ENCODE results near the gene MUC6. TPM values are rescaled to one million over a fixed set of nuclear protein-coding genes. Genes with fewer than 3 reads are reported as not detected.

The MUC6 gene
- total and polyA plus RNA-seq, 9 of the 15 experiments (the other 6 are each of a cell fraction or from before 2014, with no cell fraction given) = not detected

GRCh38 chr11:1050581-1051355 lies 14.2 kb upstream of the MUC6 start (continued):
- TF ChIP-seq STAG1 (CRISPR knock-in tag; IDR thresholded peaks at IDR 0.05; ENCODE audit: borderline replicate concordance) (peak; percentile 96), MYNN (IDR thresholded peaks at IDR 0.05) (peak; percentile 37; the same call in 1 of the 2 replicates), MYNN (CRISPR knock-in tag; IDR thresholded peaks at IDR 0.05) (no peak), RB1 (IDR thresholded peaks at IDR 0.05; ENCODE audit: low read depth) (peak; percentile 47; the same call in 1 of the 2 replicates), KDM1A (IDR thresholded peaks at IDR 0.05) (peak in 1 of 2 experiments; percentile 49; a peak in 1 of 4 replicates), ARID2 (IDR thresholded peaks at IDR 0.05) (peak; percentile 79), ZSCAN29 (IDR thresholded peaks at IDR 0.05) (no peak), TFE3 (CRISPR knock-in tag; IDR thresholded peaks at IDR 0.05) (no peak)
- TF ChIP-seq, protein P1, sequence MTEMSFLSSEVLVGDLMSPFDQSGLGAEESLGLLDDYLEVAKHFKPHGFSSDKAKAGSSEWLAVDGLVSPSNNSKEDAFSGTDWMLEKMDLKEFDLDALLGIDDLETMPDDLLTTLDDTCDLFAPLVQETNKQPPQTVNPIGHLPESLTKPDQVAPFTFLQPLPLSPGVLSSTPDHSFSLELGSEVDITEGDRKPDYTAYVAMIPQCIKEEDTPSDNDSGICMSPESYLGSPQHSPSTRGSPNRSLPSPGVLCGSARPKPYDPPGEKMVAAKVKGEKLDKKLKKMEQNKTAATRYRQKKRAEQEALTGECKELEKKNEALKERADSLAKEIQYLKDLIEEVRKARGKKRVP (CRISPR knock-in tag; IDR thresholded peaks at IDR 0.05) = no peak
- TF ChIP-seq, protein P2, sequence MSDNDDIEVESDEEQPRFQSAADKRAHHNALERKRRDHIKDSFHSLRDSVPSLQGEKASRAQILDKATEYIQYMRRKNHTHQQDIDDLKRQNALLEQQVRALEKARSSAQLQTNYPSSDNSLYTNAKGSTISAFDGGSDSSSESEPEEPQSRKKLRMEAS (CRISPR knock-in tag; IDR thresholded peaks at IDR 0.05) = peak; percentile 33; the same call in 1 of the 2 replicates

Data from K562 (cell line).